HG02798 (cell line): ENCODE measurements around the gene KIRREL3.

Experiments
- ATAC-seq: cut with Tn5 transposase; IDR thresholded peaks from one replicate; pipeline ENCODE4 v1.9.1; 2021; ENCODE audit warnings: mild to moderate bottlenecking; ENCODE audit not compliant: unreplicated experiment, poor library complexity

Gene KIRREL3

DNA sequence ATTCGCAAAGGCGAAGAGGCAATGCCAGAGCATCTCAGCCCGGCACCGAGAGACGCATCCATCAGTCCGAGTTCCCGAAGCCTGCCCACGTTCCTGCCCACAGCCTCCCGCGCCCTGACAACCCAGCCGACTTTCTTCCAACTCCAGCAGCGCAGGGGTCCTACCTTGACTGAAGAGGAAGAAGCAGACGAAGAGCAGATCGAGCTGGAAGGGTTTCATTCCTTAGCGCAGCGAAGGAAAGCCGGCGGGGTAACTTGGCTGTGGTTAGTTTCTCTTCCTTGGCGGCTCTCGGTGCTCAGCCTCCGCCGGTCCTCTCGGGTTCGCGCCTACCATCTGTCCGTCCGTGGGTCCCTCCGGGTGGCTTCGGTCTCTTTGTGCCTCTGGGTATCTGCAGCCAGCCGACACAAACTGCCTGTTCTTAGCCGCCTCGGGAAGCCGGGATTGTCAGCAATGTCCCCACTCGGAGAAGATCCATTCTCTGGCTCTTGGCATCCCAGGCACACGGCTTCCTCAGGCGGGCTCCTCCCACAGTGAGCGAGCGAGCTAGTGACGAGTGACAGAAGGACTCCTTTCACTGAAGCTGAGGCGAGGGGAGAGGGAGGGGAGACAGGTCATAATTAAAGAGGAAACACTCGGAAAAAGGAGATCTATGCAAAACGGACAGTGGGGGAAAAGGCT is at the start of gene KIRREL3:
Gene KIRREL3, minus strand, starts transcription at position 480 of the 678 bp plus-strand sequence.
- ATAC-seq, result no peak

DNA sequence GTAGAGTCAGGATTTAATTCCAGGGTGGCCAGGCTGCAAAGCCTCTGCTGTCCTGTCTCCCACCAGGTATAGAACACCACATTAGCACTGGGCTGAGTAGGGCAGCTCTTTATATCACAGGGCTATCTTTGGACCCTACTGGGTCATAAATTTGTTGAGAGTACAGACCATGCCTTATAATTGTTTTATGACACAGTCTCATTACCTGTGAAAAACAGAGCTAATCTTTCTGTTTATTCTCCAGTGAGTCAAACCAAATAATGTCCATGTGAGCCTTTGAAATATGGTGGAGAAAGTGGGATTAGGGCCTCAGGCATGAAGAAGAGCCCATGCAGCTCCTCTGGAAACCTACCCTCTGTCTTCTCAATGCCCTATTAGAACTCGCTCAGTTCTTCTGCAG is 49.6 kb upstream of the KIRREL3 start:
- no peak for ATAC-seq

DNA sequence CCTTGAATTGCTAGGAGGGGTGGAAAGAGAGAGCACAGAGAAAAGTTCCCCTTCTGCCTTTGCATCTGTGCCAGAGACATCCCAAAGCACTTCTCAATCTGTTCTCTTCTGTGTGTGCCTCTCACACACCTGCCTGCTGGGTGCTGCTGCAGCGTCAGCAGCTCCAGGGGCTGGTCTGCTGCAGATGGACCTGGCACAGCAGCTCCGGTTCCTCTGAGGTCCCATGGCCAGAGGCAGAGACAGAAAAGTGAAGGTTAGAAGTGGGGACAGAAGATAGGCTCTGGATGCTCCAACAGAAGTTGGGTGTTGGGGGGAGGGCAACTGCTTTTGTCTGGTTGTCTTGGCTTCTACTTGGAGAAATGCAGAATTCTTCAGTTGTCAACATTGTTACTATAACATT is 48.9 kb upstream of the KIRREL3 start:
- ATAC-seq, result no peak

DNA sequence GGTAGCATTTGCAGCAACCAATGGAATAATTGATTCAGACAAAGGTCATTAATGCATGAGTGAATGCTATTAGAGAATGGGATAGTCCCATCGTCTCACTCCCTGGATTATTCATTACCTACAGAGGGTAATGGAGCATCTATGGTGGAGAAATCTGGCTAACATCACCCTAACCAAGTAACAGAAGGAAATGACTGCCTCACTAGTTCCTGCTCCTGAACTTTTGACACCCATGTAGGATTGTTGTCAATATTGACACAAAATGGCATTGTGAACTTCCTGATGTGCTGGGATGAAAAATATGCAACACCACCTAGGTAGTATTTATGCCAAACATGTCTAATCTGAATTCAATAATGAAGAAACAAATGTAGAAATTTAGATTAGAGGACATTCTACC is 44.0 kb upstream of the KIRREL3 start:
- ATAC-seq, result no peak

DNA sequence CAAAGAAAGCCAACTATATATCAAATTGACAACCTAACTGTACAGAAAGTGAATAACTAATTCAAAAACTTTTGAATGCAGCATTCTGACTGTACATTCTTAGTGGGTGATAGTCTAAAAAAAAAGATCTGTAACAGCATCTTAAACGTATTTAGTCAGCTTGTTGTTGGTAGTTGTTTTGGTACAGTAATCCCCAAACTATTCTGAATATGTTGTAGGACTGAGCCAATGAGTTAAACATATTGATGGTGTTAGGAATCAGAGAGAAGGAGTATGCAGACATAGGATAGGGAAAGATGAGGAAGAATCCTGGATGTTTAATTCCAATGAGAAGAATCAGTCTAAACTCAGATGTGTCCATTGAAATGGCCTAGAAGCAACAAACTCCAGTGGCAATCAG is 41.9 kb upstream of the KIRREL3 start:
- no peak for ATAC-seq

DNA sequence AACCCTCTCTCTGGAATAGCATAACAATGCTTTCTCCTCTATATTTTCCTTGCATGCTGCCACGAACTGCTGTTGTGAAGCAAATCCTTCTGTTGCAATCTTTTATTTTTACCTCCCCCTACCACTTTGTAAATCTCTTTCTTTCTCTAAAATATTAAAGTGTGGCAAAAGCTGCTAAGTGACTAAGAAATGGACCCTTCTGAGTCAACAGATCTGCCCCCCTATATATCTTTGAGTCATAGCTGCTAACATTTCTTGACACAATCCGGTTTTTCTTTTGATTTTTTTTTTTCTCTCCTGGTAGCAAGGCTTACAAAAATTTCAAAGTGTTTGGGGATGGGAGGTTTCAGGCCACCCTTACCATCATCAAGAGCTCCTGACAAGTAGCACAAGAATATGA is 39.0 kb upstream of the KIRREL3 start:
- ATAC-seq, result no peak

DNA sequence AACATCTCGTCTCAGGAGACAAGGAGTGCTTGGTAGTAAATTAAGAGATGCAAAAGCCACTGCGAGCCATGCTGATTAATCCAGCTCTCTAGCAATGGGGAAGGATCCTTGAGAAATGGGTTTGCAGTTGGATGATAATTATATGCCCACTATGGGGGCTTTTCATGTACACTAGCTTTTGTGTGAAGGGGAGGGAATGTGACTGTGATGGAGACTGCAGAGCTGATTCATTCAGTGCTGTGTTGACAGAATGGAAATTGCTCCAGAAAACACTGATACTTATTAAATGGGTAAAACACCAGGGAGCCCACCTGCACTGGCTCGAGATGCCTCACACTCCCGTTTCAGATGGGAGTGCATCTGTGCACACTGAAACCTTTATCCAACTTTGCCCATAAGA is 37.0 kb upstream of the KIRREL3 start:
- no peak for ATAC-seq

DNA sequence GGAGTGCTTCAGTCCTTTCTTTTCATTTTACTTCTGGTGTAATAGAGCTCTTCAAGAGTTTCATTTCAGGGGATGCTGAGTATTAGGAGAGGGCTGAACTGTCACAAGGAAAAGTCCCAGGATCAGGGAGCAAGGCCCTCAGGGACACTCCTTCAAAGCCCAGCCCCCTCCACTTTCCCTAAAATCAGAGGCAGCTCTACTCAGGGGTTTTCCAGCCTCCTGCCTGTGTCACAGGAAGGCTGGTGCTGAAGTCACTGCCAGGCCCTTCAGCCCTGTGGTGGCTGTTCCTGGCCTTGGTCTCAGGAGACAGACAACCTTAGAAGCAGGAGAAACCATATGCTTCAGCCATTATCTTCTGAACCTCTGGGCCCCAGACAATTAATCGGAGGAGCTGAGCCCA is 36.4 kb upstream of the KIRREL3 start:
- ATAC-seq, result no peak

DNA sequence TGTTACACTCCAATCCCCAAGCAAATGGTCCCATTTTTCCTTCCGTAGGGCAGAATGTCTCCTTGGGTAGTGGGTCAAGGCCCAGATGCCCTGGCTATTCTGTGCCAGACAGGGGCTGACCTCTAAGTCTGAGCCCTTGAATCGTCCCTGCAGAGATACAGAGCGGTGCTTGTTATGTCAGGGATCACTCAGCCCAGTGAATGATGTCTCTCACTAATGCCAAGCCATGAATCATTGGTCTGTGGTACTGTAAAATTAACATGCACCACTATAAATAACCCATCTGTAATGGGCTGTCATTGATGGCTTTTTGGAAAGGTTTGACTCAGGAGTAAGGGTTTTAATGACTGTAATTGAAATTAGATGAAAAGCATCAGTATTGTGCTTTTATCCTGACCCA is 35.3 kb upstream of the KIRREL3 start:
- no peak for ATAC-seq

DNA sequence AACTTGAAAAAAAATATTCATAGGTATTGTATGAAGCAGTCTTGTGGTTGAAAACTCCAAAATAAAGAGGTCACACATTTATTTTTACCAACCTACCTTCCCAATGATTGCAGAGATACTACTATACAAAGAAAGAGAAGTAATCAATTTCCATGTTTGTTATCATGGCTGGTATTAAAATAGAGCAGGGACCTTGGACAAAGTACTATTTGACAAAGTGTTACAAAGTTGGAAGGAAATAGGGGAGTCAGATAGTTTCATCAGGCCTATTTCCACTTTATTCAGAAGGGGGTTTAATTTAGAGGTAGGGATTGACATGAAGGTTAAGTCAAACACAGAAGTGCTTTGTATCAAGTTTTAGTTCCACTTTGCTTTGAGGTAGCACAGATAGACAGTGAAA is 34.4 kb upstream of the KIRREL3 start:
- ATAC-seq, result no peak

DNA sequence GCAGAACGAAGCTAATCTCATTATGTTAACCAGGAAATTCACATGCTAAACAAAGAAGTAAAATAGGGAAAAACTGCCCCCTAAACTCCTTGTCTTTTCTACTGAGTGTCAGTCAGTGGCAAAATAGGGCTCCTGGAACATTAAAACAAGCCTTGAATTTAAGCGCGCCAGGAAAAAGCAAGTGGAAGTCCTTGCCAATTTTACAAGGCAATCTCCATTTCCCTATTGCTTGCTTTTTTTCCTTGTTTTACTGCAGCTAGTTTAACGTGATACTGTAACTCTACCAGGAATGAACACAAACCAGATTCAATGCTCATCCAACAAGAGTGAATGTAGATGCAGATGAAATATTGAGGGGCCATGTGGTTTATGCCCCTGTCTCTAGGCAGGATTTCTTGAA is 28.1 kb upstream of the KIRREL3 start:
- no peak for ATAC-seq

DNA sequence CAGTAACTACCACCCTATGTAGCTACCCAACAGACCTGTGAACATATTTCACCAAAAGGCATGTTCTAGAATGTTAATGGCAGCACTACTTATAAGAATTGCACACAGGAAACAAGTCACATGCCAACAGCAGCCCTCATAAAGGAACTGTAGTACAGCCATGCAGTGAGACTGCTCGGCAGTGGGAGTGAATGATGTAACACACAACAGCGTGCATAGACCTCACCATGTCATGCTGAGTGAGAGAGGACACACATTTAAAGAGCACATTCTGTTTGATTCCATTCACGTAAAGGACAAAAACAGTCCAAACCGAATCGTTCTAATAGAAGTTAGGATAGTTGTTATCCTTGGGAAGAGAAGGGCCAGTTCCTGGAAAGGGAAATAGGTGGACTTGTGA is 27.2 kb upstream of the KIRREL3 start:
- no peak for ATAC-seq

DNA sequence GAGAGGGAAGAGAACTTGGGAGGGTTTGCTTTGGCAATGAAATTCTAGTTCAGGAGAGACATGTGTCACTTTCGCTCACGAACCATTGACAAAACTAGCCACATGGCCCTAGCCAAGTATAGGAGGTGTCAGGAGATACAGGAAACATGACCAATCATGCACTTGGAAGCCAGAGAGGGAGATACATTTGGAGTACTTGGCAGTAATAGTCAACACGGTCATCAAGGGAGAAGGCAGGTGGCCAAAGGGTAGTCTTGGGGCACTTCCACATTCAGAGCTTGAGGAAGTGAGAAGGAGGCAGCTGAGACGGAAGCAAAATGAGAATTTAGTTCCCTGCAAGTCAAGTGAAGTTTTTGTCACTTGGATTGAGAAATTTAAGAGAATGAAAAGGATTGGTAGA is 26.4 kb upstream of the KIRREL3 start:
- no peak for ATAC-seq

DNA sequence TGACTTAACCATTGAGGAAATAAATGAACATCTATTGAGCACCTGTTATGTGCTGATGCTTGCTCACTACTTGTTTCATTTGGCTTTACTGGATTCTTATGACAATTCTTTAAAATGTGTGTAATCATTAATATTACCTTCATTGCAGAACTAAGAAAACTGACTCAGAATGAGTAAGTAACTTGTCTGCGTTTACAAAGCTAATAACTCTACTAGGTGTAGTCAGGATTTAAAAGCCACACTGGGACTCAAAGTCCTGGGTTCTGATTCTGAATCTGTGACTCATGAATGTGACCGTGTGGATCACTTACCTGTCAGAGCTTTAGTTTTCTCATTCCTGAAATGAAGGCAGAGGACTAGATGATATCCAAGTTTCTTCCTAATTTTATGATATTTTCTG is 23.4 kb upstream of the KIRREL3 start:
- ATAC-seq, result no peak

DNA sequence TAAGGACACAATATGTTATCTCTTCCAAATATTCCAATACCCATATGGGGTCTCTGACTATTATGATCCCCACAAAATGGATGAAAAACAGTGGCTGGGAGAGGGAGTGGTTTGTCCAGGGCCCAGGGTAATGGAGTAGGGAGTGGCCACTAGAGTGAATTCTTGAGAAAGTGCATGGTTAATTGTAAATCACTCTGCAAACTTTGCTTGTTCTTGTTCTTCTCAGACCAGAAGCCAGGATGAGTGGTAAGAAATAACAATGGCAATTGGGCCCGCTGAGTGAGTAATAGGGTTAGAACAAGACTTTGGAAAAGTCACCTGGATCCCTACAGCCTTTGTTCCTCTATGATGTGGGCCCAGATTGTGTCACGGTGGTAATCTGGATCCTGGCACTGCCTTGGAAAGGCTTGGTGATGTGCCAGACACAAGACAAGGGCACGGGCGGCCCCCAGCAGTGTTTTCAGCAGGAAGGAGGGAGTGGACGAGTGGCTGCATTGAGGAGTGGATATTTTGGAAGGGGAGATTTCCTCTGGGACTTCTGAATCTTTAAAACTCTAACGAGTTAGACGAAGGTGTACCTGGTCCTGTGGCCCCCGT is 18.2 kb upstream of the KIRREL3 start:
- no peak for ATAC-seq

DNA sequence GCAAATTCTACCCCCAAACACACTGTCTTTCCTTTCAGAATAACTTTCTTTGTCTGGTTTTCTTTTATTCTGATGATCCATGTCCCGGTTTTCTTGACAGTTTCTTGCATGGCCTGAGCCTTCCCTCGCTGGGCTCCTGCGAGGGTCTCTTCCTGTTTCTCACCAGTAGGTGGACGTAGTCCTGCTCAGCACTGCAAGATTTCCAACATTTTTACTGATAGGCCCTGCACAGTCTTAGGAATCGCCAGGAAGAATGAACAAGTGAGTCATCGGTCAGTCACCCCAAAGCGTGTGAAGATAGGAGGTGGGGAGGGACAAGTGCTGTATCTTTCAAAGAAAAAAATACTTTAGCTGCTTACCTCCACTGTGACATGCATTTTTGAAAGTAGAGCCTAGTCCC is 16.9 kb upstream of the KIRREL3 start:
- no peak for ATAC-seq

DNA sequence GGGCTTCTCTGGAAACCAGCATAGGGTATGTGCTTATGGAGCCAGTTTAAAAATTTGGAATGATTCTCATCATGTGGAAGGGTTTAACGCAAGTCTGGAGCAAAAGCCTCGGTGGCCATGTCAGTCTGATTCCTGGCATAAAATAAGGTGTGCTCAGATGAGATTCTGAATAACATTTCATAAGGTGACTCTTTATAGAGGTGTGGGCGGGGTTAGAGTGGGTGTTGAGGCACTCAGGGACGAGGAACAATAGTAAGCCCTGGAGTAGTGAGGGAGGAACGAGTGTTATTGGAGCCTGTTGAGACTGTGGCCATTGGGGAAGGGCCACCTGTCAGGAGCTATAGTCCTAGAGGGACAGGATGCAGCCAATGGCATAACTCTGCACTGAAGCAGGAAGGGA is 13.0 kb upstream of the KIRREL3 start:
- no peak for ATAC-seq

DNA sequence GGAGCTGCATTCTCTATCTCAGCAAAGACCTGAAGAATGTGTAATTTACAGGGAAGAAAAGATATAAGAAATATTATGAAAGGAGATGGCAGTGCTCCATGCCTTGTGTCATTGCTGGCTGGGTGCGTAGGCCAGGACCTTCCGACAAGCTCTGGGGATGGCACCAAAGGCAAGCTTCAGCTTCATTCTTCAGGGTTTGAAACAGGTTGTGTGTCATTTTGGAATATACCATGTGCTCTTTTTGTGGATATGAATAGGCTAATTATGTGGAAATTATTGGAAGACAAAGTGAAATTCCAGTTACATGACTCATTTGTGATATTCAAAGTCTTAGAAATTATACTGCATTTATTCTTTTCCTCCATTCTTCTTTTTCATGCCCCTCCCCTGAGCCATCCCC is 5.7 kb upstream of the KIRREL3 start:
- no peak for ATAC-seq

DNA sequence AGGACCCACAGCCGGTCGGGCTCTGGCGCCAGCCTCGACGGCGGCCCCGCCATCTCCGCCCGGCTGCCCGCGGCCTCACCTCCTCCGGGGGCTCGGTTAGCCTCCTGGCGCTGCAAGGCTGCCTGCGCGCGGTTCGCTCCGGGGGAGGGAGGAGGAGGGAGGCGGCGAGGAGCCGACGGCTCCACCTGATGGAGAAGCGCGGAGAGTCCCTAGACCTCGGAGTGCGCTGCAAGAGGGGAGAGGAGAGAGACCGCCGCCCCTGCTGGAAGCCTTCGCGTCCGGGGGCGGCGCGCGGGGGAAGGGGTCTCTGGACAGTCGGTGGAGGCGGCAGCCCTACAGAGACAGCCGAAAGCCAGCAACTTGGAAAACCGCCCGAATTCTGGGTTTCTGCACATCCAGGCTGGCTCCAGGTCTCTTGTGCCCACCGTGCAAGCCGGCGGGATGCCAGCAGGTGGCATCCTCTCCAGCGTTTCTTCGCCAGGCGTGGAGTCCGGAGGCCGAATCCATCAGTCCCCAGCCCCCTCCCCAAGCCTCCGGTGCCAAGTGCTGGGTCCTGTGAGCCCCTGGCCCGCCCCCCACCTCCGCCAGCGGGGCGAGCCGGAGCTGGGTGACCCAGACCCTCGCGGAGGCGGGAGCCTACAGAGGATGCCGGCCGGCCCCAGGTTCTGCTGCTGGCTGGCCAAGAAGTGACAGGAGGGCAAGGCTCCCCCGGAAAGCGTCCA is 2.9 kb upstream of the KIRREL3 start:
- no peak for ATAC-seq

DNA sequence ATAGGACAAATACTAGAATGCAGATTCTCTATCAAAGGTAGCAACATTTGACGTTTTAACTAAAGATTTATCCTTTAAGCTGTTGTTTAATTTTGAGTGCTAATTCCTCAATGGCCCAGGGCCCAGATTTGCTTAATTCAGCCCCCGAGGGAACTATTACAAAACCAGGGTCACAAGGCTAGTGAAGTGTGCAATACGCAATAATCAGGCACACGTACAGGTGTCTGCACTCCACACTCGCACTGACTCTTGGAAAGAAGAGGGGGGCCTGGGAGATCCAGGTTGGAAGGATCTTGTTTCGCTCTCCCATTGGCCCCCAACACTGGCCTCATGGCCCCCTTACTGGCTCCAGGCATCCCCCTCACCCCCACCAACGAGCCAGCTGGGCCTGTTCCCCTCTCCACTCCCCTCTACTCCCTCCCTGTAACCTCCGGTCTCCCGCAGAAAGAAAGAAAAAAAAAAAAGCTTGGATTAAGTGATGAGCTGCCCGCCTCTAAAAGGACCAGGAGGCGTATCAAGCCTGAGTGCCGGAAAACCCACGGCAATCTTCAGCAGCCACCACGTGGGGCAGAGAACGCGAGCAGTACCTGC is 2.2 kb upstream of the KIRREL3 start:
- ATAC-seq, result no peak

DNA sequence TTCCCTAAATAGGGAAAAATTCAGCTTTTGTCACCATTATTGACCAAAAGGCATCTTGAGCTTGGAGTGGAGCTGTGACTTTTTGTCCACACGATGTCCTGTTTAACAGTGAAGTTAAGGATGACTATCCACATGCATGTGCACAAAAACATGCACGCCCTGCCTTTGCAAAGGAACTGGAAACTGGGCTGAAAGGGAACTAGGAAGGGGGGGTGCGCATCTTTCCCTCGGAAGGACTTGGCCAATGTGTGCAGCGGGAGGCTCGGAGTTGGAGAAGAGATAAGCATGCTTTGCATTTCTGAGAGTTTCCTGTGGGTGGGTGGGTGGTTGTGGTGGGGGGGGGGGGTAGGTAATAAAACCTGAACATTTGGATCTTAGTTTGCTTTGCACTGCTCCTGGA is 411 bp upstream of the KIRREL3 start:
- ATAC-seq, result no peak
